Peyer's patch (tissue), 4 donors: Measurements from ENCODE around the gene ATP5MC2. TPM values are rescaled to one million over a fixed set of nuclear protein-coding genes. Genes with fewer than 3 reads are reported as not detected.
A peak's percentile ranks its signal among the peaks of the same experiment; 100 is the strongest.

Experiments used
- DNase-seq, 3 donors: peaks; one replicate each; pipeline ENCODE4 v3.0.0-alpha.2; 2017 to 2019
- H3K27ac ChIP-seq, 4 donors: fragments of 200-600 bp; sonication (generic); one replicate each; pipeline ENCODE4 v1.5.1; 2016 to 2019
- H3K27me3 ChIP-seq, 2 donors: fragments of 200-600 bp; sonication (generic); one replicate each; pipeline ENCODE4 v1.5.1; 2019
- H3K36me3 ChIP-seq, 3 donors: fragments of 200-600 bp; sonication (generic); one replicate each; pipeline ENCODE4 v1.5.1; 2016 to 2019
- H3K4me1 ChIP-seq, 4 donors: fragments of 200-600 bp; sonication (generic); one replicate each; pipeline ENCODE4 v1.5.1; 2016 to 2019
- H3K4me3 ChIP-seq, 4 donors: fragments of 200-600 bp; sonication (generic); 1 replicate in 3 of 4; 2 replicates in 1 of 4; pipeline ENCODE4 v1.5.1; 2016 to 2019; ENCODE audit warnings: mild to moderate bottlenecking in 1 of 4
- H3K9me3 ChIP-seq, 4 donors: fragments of 200-600 bp; sonication (generic); one replicate each; pipeline ENCODE4 v1.5.1; 2016 to 2019; ENCODE audit warnings: mild to moderate bottlenecking in 1 of 4
- POLR2A ChIP-seq, 2 donors: fragments of 450-650 bp; IDR thresholded peaks; one replicate each; pipeline ENCODE4 v1.5.1; 2017; ENCODE audit warnings: antibody characterized with exemption in 2 of 2, mild to moderate bottlenecking in 2 of 2, moderate library complexity in 2 of 2
- total RNA-seq, 4 donors: library from RNA; depleted of rRNA; stranded (reverse); fragments of >200 nt; gene quantifications; one replicate each; pipeline ENCODE4 v1.1.0, GENCODE V29; 2016
- TF ChIP-seq, protein P1 (sequence below), 6 experiments: fragments of 450-650 bp in 4 of 6; fragments of 200-600 bp in 2 of 6; sonication (generic) in 1 of 6; IDR thresholded peaks; one replicate each; pipeline ENCODE4 v1.5.1; 2017 to 2019; ENCODE audit warnings: antibody characterized with exemption in 6 of 6, mild to moderate bottlenecking in 3 of 6, moderate library complexity in 1 of 6

The ATP5MC2 gene
- total RNA-seq, 4 donors from 2014 or later: 118 to 246 (median 203) TPM

DNA sequence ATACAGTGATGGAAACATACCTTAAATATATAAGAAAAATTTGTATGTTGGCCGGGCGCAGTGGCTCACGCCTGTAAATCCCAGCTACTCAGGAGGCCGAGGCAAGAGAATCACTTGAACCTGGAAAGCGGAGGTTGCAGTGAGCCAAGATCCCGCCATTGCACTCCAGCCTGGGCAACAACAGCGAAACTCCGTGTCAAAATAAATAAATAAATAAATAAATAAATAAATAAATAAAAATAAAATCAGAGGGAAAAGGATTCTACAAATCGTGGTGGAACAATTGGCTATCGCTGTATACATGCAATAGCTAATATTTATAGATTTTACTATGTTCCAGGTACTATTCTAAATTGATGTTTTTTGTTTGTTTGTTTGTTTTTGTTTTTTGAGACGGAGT lies 48.0 kb downstream of the ATP5MC2 start:
- Histone ChIP-seq H3K27me3 (no peaks in the 10 kb centered on the region), H3K4me3 (no peak overlapping the region), H3K4me1 (peaks cover 0 to 21% (median 4%) of the 10 kb centered on the region in 4 donors), H3K9me3 (no peaks in the 10 kb centered on the region), H3K36me3 (no peaks in the 10 kb centered on the region), H3K27ac (no peak overlapping the region)
- TF ChIP-seq, protein P1, sequence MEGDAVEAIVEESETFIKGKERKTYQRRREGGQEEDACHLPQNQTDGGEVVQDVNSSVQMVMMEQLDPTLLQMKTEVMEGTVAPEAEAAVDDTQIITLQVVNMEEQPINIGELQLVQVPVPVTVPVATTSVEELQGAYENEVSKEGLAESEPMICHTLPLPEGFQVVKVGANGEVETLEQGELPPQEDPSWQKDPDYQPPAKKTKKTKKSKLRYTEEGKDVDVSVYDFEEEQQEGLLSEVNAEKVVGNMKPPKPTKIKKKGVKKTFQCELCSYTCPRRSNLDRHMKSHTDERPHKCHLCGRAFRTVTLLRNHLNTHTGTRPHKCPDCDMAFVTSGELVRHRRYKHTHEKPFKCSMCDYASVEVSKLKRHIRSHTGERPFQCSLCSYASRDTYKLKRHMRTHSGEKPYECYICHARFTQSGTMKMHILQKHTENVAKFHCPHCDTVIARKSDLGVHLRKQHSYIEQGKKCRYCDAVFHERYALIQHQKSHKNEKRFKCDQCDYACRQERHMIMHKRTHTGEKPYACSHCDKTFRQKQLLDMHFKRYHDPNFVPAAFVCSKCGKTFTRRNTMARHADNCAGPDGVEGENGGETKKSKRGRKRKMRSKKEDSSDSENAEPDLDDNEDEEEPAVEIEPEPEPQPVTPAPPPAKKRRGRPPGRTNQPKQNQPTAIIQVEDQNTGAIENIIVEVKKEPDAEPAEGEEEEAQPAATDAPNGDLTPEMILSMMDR (IDR thresholded peaks at IDR 0.05): no peak
- DNase-seq: no peak

DNA sequence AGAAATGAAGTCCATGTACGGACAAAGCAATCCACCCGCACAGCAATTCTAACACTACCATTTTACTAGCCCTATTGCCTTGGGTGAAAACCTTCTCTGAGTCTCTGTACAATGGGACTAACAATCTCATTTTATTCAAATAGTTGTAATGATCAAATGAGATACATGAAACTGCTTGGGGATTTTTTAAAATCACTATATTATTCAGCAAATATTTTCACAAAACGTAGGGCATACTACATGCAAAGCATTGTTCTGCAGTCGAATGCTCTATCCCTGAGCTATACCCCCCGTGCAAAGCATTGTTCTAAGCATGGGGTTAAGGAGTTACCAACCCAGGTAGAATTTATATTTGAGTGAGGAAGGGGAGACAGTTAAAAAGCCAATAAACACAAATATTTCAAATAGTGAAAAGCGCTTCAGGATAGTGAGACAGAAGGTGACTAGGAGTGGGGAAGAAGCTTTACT lies 49.1 kb downstream of the ATP5MC2 start:
- H3K4me3 ChIP-seq: peak overlapping the region; percentile 53 to 88 (median 62)
- H3K9me3 ChIP-seq: no peaks in the 10 kb centered on the region
- no peak for DNase-seq
- H3K27ac ChIP-seq: peak overlapping the region; percentile 82 to 96 (median 89)
- H3K36me3 ChIP-seq: no peaks in the 10 kb centered on the region
- TF ChIP-seq, protein P1 (IDR thresholded peaks at IDR 0.05): no peak
- no peak for TF ChIP-seq POLR2A (IDR thresholded peaks at IDR 0.05)
- peaks cover 0 to 21% (median 4%) of the 10 kb centered on the region in 4 donors for H3K4me1 ChIP-seq
- no peaks in the 10 kb centered on the region for H3K27me3 ChIP-seq

DNA sequence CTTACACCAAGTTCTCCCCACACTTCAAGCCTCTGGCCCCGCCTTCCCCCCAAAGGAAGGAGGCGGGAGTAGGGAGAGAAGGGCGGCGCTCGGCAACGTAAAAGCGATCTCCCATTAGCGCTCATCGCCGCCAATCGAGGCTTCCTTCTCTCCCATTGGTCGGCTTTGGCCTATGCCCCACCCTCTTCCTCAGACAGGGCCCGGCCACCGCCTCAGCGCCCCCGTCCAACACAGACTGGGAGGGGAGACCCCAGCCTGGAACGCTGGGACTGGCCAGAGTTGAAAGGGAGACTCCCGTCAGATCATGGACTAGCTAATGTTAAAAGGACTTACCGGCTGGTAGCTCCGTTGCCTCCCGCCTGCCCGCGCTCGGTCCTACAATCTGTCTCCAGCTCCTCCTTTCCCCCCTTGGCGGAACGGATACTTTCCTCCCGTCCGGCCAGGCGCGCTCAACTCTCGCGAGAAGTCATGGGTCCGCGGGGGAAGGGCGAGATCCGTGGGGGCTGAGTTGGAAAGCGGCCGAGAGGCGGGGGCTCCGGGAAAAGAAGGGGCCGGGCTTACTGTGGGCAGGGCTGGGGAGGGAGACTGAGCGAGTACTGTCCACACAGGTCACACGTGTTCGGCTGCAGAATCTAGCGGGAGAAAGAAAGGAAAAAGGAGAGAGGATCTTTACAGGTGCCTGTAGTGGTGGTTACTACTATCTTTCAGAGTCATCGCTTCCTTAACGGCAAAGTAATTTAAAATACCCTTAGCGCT lies 49.8 kb downstream of the ATP5MC2 start, which contains the start of gene ATF7:
ATF7 (minus strand) TSS at position 437 of the 756 bp plus-strand sequence. CDS start 25,382 bp downstream, outside the sequence.
- peak; percentile 97 to 100 (median 98) for DNase-seq
- Histone ChIP-seq H3K27ac (peak within 1 kb of the TSS; percentile 82 to 96 (median 89)), H3K4me3 (peak within 1 kb of the TSS; percentile 53 to 88 (median 62)), H3K36me3 (no peaks in the 10 kb centered on the region), H3K4me1 (peaks cover 0 to 21% (median 4%) of the 10 kb centered on the region in 4 donors), H3K9me3 (no peaks in the 10 kb centered on the region), H3K27me3 (no peaks in the 10 kb centered on the region)
- TF ChIP-seq, protein P1 (IDR thresholded peaks at IDR 0.05): no peak
- peak in 1 of 2 donors; percentile 61 for TF ChIP-seq POLR2A (IDR thresholded peaks at IDR 0.05)

DNA sequence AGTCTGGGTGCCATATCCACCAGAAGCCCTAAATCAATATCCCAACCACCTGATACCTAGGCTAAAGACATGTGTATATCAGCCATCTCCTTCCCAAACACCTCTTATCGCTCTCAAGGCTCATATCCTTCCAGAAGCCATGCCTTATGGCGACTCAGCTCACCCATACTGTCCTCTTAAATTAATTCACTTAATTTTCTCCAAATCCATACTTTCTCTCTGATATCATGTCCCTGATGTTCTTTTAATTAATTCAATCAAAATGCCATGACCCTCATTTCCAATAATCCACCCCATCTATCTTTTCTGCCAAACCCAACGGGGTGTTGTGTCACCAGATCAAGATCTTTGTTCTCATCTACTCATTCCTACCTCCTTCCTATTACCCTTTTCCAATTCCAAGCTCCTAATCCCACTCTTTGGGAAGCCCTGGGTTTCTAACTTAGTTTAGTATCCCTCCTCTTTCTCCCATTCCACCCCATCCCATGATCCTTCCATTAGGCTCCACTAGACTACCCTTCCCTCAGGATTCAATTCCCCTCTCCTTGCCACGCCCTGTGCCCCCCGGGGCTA lies 50.4 kb downstream of the ATP5MC2 start:
- H3K27me3 ChIP-seq: no peaks in the 10 kb centered on the region
- peak overlapping the region; percentile 82 to 96 (median 89) for H3K27ac ChIP-seq
- TF ChIP-seq, protein P1 (IDR thresholded peaks at IDR 0.05): no peak
- no peak for TF ChIP-seq POLR2A (IDR thresholded peaks at IDR 0.05)
- no peaks in the 10 kb centered on the region for H3K9me3 ChIP-seq
- no peak for DNase-seq
- H3K36me3 ChIP-seq: no peaks in the 10 kb centered on the region
- peak overlapping the region; percentile 53 to 88 (median 62) for H3K4me3 ChIP-seq
- H3K4me1 ChIP-seq: peaks cover 0 to 21% (median 4%) of the 10 kb centered on the region in 4 donors

DNA sequence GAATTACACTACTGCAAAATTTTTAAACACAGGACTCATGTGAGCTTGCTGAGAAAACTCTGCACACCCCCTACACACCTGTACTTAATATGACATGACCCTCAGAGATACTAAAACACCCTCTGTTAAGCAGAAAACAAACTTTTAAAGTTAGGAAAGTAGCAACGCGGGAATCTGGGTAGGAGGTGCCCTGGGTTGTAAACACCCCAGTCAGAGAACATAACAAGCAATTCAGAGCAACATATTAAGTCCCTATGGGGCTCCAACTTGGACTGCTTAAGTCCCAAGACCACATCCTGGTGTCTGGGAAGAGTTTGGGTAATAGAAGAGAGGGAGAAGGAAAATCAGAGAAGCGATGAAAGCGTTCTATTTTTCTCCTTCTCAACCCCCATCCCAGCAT lies 50.9 kb downstream of the ATP5MC2 start:
- no peaks in the 10 kb centered on the region for H3K27me3 ChIP-seq
- no peaks in the 10 kb centered on the region for H3K36me3 ChIP-seq
- H3K27ac ChIP-seq: peak overlapping the region; percentile 82 to 96 (median 89)
- no peaks in the 10 kb centered on the region for H3K9me3 ChIP-seq
- TF ChIP-seq POLR2A (IDR thresholded peaks at IDR 0.05): no peak
- TF ChIP-seq, protein P1 (IDR thresholded peaks at IDR 0.05): no peak
- no peak for DNase-seq
- H3K4me3 ChIP-seq: peak overlapping the region; percentile 53 to 88 (median 62)
- peaks cover 0 to 21% (median 4%) of the 10 kb centered on the region in 4 donors for H3K4me1 ChIP-seq
